ENCODE data around the gene CERKL.

Gene CERKL

GRCh38 chr2:181517685-181518301, 139.1 kb downstream of the CERKL start:
- no peak for DNase-seq (ENCODE audit: low read depth in 1 of 2, low spot score in 1 of 2)

- no peak for DNase-seq (ENCODE audit: low read depth in 1 of 2, low spot score in 1 of 2)
These were observed 139.9 kb downstream of the CERKL start for GRCh38 chr2:181516992-181517391.

GRCh38 chr2:181515719-181516118, 141.2 kb downstream of the CERKL start:
- DNase-seq (ENCODE audit: low read depth in 1 of 2, low spot score in 1 of 2) = no peak

- DNase-seq (ENCODE audit: low read depth in 1 of 2, low spot score in 1 of 2) = no peak
These were observed 156.7 kb downstream of the CERKL start for GRCh38 chr2:181500201-181500600.

GRCh38 chr2:181499231-181499630, 157.7 kb downstream of the CERKL start:
- no peak for DNase-seq (ENCODE audit: low read depth in 1 of 2, low spot score in 1 of 2)
